ENCODE results near the gene RGS14.
"Not testable (repeated sequence)": the region's sequence is repeated elsewhere in the genome, so short reads cannot be mapped to it uniquely, and the experiment has no call there.

The RGS14 gene

DNA sequence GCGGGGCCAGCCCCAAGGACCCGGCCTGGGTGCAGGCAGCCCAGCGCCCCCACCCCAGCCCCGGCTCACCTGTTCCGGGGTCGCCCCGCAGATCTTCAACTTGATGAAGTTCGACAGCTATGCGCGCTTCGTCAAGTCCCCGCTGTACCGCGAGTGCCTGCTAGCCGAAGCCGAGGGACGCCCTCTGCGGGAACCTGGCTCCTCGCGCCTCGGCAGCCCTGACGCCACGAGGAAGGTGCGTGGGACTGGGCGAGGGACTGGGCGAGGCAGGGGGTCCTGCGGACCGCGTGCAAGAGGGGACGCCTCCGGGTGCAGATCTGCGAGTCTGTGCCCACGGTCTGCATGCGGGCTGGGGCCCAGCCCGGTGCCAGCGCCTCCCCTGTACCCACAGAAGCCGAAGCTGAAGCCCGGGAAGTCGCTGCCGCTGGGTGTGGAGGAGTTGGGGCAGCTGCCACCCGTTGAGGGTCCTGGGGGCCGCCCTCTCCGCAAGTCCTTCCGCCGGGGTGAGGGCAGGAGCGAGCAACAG, 9.7 kb downstream of the RGS14 start:
- no peak for DNase-seq

DNA sequence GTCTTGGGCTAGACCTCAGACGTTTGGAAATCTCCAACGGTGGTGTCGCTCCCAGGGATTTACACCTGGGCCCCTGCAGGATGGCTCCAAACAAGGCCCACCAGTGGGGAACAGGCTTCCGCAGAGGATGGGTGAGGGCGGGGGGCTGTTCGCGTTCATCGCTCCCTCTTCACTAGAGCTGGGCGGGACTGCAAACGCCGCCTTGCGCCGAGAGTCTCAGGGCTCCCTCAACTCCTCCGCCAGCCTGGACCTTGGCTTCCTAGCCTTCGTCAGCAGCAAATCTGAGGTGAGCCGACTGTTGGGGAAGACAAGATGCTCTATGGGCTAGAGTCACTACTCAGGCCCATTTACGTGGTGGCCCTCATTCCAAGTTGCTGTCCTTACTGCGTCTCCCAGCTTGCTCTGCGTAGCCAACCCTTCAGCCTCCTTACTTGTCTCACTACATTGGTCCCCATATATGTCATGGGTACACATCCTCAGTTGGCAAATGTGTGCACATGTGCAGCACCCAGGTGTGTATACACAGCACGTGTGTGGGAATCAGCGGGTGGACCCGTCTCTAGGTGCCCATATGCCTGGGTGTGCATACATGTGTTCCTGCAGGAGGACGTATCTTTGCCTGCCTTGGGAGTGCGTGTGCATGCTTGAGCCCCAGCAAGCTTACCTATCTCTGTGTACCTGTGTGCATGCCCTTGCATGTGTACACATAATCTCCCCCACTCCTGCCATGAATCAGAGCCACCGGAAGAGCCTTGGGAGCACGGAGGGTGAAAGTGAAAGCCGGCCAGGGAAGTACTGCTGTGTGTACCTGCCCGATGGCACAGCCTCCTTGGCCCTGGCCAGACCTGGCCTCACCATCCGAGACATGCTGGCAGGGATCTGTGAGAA, 10.5 kb downstream of the RGS14 start:
- DNase-seq = no peak

DNA sequence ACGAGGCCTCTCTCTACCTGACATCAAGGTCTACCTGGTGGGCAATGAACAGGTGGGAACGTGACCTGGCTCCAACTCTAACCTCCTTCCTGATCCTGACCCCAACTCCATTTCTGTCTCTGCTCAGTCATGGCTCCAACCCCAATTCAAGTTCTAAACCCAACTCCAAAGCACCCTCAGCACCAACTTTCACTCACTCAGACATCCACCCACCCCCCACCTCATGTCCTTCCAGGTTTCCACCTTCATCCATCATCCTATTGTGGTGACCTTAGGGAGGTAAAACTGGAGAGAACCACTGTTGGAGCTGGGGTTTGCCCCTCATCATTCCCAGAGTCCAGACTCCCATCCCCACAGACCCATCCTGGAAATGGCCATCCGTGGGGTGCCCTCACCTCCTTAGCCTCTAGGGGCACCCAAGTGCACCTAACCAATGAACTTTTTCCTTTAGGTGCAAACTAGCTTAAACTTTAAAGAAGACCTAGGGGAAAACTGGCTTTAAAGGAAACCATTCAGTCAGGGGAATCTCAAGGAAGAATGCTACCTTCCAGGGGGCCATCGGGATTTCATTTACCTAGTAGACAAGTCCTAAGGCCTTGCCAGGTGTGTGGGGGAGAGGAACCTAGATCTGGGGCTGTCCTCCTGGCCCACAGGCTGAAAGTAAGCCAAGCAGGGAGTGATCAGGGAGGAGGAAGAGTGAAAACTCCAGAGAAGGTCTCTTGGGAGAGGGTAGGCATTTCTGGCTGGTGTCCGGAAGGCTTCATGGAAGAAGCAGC, 11.3 kb downstream of the RGS14 start:
- DNase-seq = no peak

GRCh38 chr5:177369645-177370440, 12.1 kb downstream of the RGS14 start:
- DNase-seq = no peak

DNA sequence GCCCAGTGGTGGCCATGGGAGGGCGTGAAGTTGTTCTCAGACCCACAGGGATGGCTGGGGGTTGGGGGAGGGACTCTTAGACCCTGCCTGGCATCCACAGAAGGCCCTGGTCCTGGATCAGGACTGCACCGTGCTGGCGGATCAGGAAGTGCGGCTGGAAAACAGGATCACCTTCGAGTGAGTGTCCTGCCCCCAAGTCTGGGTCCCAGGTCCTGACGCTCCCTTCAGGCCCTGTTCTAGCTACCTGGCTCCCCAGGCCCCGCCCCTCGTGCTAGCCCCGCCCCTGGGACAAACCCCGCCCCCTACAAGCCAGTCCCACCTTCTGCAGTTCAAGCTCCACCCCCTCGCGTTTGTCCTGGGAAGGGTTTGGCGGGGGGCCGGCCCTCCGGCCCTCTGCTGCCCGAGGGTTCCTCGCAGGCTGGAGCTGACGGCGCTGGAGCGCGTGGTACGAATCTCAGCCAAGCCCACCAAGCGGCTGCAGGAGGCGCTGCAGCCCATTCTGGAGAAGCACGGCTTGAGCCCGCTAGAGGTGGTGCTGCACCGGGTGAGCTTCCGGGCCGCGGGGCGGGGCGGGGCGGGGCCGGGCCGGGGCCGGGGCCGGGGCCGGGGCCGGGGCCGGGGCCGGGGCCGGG, 12.9 kb downstream of the RGS14 start:
- DNase-seq = peak; percentile 56

DNA sequence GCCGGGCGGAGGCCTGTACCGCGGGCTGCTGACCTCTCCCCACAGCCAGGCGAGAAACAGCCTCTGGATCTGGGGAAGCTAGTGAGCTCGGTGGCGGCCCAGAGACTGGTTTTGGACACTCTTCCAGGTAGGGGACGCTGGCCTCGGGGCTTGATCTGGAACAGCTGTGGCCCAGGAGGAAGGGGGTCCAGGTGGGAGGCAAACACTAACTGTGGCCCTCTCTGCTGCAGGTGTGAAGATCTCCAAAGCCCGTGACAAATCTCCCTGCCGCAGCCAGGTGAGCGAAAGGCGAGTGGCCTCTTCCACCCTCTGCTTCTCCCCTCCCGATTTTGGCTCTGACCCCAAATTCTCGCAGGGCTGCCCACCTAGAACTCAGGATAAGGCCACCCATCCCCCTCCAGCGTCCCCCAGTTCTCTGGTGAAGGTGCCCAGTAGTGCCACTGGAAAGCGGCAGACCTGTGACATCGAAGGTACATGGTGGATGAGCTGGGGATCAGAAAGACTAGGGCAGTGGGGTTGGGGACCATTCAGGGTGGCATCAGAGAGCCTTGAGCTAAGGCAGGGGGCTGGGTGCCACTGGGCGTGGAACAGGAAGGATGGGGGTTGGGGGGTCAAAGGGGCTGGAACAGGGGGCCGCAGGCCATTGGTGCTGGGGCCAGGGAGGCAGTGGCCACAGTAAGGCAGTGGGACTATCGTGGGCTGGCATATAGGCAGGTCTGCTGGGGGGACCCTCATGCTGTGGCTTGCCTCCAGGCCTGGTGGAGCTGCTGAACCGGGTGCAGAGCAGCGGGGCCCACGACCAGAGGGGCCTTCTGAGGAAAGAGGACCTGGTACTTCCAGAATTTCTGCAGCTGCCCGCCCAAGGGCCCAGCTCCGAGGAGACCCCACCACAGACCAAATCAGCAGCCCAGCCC, 13.7 kb downstream of the RGS14 start:
- no peak for DNase-seq

DNA sequence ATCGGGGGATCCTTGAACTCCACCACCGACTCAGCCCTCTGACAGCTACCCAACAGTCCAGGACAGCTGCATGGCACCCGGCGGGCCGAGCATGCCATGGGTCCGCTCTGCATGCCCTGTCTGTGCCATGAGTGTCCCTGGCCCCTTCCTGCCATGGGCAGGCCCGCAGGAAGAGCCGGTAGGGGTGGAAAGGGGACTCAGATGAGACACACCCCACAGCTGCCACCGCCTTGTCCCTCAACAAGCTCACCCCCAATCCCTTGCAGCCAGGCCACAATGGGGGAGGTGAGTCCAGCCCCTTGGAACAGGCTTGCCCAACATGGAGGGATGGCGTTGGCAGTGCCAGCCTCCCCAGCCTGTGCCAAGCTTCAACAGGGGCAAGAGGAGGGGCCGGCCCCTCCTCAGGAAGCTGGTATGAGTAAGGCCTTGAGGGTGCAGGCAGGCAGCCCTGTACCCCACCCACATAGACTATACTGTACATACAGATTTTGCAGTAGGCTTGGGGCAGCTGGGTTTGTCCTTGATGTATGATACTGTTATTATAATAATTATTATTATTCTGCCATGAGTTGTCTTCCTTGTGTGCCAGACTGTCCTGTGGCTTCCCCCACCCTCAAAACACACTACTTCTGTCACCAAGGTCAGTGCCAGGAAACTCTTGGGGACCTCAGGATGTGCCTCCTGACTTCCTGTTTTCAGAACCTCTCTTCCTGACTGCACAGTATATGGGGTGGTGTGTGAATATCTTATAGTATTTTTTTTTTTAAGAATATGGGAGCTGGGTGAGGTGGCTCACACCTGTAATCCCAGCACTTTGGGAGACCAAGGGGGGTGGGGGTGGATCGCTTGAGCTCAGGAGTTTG, 14.5 kb downstream of the RGS14 start:
- no peak for DNase-seq

DNA sequence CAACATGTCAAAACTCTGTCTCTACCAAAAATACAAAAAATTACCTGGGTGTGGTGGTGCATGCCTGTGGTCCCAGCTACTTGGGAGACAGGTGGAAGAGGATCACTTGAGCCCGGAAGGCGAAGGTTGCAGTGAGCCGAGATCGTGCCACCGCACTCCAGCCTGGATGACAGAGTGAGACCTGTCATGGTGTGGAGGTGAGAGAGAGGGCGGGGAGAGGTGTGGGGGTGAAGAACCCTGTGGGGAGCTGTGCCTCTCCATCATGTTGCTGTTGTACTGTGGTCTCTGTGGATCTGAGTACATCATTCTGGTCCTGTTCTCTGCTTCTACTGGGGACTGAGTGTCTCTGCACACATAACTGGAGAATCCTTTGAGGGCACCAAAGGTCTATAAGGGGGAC, 15.2 kb downstream of the RGS14 start:
- DNase-seq = no peak

DNA sequence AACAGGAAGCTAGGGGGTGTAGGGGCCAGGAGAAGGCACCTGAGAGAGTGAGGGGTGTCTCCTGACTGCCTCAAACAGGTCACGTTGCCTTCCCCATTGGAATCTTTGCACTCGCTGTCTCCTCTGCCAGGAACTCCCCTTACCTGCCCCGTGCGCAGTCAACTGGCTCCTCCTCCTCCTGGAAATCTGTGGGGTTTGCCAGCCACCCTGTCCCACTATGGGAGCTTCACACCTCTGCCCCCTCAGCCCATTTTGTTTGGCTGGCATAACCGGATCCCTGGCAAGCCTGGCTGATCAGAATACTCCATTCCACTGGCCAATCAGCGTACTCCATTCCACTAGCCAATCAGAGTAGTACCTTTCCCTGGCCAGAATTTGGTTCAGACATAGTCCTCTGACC, 16.1 kb downstream of the RGS14 start:
- no peak for DNase-seq

GRCh38 chr5:177374211-177374610, 16.5 kb downstream of the RGS14 start:
- no peak for DNase-seq

DNA sequence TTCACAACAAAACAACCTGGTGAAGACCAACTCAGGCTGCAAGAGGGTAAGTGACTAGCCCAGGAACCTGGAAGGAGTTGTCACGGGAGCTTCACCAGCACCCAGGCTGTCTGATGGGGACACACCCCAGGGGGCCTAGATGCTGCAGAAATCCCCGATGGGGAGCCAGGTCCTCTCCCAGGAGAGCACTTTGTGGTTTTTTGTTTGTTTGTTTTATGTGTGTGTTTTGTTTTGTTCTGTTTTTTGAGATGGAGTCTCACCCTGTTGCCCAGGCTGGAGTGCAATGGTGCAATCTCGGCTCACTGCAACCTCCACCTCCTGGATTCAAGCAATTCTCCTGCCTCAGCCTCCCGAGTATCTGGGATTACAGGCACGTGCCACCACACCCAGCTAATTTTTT, 17.8 kb downstream of the RGS14 start:
- DNase-seq = not testable (repeated sequence)

DNA sequence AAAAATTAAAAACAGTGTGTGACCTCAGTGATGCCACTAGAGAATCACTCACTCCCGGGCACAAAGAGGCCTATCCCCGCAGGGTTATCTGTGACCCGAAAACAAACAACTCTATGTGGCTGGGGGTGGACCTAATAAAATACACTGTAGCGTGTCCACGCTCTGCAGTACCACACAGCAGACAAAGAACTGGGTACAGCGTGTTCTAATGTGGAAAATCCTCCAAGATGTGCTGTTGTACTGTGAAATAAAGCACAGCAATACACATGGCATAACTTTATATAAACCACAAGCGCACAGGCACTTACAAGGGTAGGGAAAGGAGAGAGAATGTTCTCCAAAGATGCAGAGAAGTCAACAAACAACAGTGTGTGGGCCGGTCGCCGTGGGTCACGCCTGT, 18.4 kb downstream of the RGS14 start:
- no peak for DNase-seq

DNA sequence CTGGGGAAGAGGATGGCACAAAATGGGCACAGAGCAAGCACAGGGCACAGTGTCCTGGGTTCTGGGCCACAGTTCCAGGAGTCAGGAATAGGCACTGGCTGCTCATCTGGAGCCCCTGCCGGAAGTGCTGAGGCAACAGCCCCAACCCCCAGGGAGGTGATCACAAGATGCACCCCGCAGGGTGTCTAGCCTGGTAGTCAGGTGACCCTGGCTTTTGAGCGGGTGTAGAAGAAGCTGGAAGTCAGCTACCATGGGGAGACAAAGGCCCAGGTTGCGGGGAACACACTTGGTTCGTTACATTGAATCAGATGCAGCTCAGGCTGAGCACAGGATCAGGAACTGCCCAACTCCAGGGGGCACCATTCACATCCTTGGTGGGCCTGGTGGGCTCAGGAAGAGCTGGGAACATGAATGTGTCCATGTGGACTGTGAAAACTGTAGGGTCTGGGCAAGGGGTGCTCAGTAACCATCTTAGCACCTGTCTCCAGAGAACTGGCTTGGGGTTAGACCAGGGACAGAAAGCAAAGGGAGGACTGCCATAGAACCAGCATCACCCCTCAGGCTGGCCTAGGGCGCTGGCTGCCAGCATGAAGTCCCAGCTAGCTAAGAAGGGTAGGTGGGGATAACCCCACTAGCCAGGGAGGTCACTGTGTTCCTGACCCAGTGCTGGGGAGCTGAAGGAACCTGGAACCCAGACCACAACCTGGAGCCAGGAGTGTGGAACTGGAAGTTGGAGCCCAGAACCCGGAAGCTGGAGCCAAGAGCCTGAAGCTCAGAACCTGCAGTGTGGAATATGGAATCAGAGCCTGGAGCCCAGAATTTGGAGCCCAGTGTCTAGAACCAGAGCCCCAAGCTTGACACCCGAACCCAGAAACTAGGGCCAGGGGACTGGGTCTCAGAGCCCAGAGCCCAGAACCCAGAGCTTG, 20.4 kb downstream of the RGS14 start:
- DNase-seq = no peak

DNA sequence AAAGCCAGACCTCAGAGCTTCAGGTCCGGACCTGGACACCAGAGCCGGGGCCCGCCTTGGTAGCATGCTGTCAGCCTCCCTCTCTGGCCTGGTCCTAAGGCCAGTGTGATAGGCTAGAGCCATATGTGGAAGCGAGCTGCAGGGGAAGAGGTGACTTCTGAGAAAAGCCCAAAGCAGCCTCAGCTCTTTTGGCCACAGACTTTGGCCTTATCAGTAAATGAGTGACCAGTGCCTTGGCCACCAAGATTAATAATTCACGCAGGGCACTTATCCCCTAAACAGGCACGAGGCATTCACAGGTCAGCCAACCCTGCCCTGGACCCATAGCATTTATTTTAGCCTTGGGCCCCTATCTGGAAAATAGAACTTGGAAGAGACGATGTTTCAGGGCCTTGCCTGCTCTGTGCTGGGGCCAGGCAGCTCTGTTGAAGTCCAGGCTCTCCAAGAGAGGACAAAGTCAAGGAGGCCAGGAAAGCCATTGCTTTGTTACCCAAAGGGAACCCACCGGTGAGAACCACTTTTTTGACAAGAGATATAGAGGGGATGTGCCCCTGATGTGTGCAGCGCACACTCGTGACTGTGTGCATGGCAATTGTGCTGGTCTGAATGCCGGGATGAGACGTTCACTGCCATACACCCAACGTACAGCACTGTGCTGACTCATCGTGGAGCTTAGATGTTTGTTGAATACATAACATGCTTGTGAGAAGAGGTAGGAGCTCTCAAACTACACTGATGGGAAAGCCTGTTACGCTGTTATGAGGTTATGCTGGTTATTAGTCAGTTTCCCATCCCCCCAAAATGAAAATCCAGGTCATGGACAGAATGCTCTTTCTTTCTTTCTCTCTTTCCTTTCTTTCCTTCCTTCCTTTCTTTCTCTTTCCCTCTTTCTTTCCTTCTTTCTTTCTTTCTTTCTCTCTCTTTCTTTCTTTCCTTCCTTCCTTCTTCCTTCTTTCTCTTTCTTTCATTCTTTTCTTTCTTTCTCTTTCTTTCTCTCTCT, 21.5 kb downstream of the RGS14 start:
- DNase-seq = no peak

GRCh38 chr5:177380805-177381126, 23.0 kb downstream of the RGS14 start:
- DNase-seq = no peak

- DNase-seq = no peak
These were observed 24.8 kb downstream of the RGS14 start for GRCh38 chr5:177382423-177383029.

DNA sequence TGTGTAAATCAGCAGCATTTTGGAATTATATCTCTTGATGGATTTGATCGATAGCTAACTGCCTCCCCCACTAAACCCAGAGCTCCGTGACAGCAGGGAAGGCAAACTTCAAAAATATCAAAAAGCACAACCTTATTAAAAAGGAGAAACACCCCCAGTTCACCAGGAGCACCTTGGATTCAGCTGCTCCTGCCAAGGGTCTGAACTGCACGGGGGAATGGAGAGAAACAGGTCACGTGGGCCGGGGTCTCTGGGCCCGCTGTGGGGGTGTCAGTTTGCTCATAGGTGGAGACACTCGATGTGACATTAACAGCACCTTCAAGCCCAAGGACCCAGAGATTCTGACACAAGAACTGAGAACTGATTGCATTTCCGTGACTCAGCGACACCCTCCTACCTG, 25.5 kb downstream of the RGS14 start:
- DNase-seq = no peak

- DNase-seq = no peak
These were observed 26.4 kb downstream of the RGS14 start, which contains the start of gene SLC34A1 for GRCh38 chr5:177384134-177384533. SLC34A1 (plus strand) TSS chr5:177384434; CDS start chr5:177385742, 1,308 bp downstream.

Measured in activated CD4-positive, alpha-beta T cell treated with anti-CD3 and anti-CD28 coated beads for 1 hour (primary cell).